ENCODE measurements around the gene PPP1R14C.

Gene PPP1R14C

GRCh38 chr6:150191809-150192208 lies 49.0 kb downstream of the PPP1R14C start:
- DNase-seq (ENCODE audit: low read depth in 3 of 3, low spot score in 1 of 3): no peak

GRCh38 chr6:150194195-150194594 lies 51.4 kb downstream of the PPP1R14C start:
- DNase-seq (ENCODE audit: low read depth in 3 of 3, low spot score in 1 of 3): no peak

GRCh38 chr6:150195996-150196417 lies 53.2 kb downstream of the PPP1R14C start:
- no peak for DNase-seq (ENCODE audit: low read depth in 3 of 3, low spot score in 1 of 3)

- no peak for DNase-seq (ENCODE audit: low read depth in 3 of 3, low spot score in 1 of 3)
Measured at GRCh38 chr6:150196942-150197745, 54.3 kb downstream of the PPP1R14C start.

GRCh38 chr6:150198532-150198931 lies 55.7 kb downstream of the PPP1R14C start:
- no peak for DNase-seq (ENCODE audit: low read depth in 3 of 3, low spot score in 1 of 3)

GRCh38 chr6:150199241-150199640 lies 56.4 kb downstream of the PPP1R14C start:
- no peak for DNase-seq (ENCODE audit: low read depth in 3 of 3, low spot score in 1 of 3)

- DNase-seq (ENCODE audit: low read depth in 3 of 3, low spot score in 1 of 3): no peak
Measured at GRCh38 chr6:150200428-150201100, 57.7 kb downstream of the PPP1R14C start.

GRCh38 chr6:150201285-150201684 lies 58.4 kb downstream of the PPP1R14C start:
- DNase-seq (ENCODE audit: low read depth in 3 of 3, low spot score in 1 of 3): no peak

GRCh38 chr6:150201772-150202329 lies 59.0 kb downstream of the PPP1R14C start:
- DNase-seq (ENCODE audit: low read depth in 3 of 3, low spot score in 1 of 3): no peak

- no peak for DNase-seq (ENCODE audit: low read depth in 3 of 3, low spot score in 1 of 3)
Measured at GRCh38 chr6:150202404-150202803, 59.6 kb downstream of the PPP1R14C start.

- no peak for DNase-seq (ENCODE audit: low read depth in 3 of 3, low spot score in 1 of 3)
Measured at GRCh38 chr6:150202934-150203333, 60.1 kb downstream of the PPP1R14C start.

- no peak for DNase-seq (ENCODE audit: low read depth in 3 of 3, low spot score in 1 of 3)
Measured at GRCh38 chr6:150203378-150203777, 60.5 kb downstream of the PPP1R14C start.

GRCh38 chr6:150203871-150204545 lies 61.2 kb downstream of the PPP1R14C start:
- DNase-seq (ENCODE audit: low read depth in 3 of 3, low spot score in 1 of 3): no peak

- no peak for DNase-seq (ENCODE audit: low read depth in 3 of 3, low spot score in 1 of 3)
Measured at GRCh38 chr6:150204705-150205472, 62.0 kb downstream of the PPP1R14C start.

GRCh38 chr6:150207931-150208570 lies 65.2 kb downstream of the PPP1R14C start:
- DNase-seq (ENCODE audit: low read depth in 3 of 3, low spot score in 1 of 3): no peak

GRCh38 chr6:150208611-150209352 lies 65.9 kb downstream of the PPP1R14C start:
- DNase-seq (ENCODE audit: low read depth in 3 of 3, low spot score in 1 of 3): no peak

- DNase-seq (ENCODE audit: low read depth in 3 of 3, low spot score in 1 of 3): no peak
Measured at GRCh38 chr6:150209415-150209814, 66.6 kb downstream of the PPP1R14C start.

GRCh38 chr6:150211700-150212511 lies 69.1 kb downstream of the PPP1R14C start:
- DNase-seq (ENCODE audit: low read depth in 3 of 3, low spot score in 1 of 3): no peak

- no peak for DNase-seq (ENCODE audit: low read depth in 3 of 3, low spot score in 1 of 3)
Measured at GRCh38 chr6:150212778-150213177, 69.9 kb downstream of the PPP1R14C start.

Measured in stimulated activated CD4-positive, alpha-beta T cell treated with anti-CD3 and anti-CD28 coated beads, TNF-alpha, amount 100 ng/mL, for 1 hour (primary cell).